Activated CD4-positive, CD25-positive, alpha-beta regulatory T cell treated with anti-CD3 and anti-CD28 coated beads, Interleukin-2, amount 50 U/mL, for 24 hours (primary cell): Measurements from ENCODE around the gene APOM.

ENCODE experiments used
- ATAC-seq, 2 donors: fragments of 150-1000 bp; cut with Tn5 transposase; one replicate each; pipeline ENCODE4 v1.10.0; 2021; ENCODE audit warnings: mild to moderate bottlenecking in 1 of 2, moderate library complexity in 1 of 2

The APOM gene

DNA sequence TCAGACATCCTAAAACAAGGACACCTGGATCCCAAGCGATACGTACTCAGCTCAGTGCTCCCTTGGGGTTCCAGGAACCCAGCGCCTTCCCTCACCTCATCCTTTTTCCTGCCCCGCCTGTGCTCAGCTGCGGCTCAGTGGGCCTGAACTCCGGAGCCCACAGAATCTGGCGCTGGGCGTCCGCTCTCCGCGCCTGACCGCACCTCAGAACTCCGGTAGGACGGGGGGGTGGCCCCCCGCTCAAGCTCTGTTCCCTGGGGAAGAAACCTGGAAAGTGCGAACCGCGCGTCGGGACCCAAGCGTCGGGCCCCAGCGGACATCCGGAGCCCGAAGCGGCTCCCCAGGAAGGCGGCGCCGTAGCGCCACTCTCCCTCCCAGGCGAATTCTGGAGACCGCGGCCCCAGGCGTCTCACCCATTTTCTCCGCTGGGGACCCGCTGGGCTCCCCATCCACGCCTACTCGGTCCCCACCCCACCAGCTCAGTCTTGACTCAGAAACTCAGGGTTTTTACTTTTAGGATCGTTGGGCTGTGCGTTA is 25.5 kb downstream of the APOM start:
- ATAC-seq = peak; percentile 53 to 60

GRCh38 chr6:31683591-31683990 is 27.9 kb downstream of the APOM start:
- ATAC-seq = no peak

DNA sequence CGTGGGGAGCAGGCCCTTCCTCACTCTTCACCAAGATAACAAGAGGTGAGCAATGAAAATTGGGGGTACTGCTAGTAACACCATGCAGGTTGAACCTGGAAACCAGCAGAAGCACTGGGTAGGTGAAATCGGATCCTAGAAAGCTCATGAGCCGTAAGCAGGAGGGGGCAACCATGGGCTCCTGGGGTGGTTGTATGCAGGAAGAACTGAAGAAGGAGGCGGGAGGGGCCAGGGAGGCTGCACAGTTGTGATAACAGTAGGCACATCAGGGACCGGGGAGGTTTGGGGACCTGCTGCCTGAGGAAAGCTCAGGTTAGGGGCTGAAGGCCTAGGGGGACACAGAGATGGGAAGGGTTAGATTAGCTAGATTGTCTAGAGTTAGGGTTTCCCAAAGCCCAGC is 30.8 kb downstream of the APOM start:
- ATAC-seq = no peak

DNA sequence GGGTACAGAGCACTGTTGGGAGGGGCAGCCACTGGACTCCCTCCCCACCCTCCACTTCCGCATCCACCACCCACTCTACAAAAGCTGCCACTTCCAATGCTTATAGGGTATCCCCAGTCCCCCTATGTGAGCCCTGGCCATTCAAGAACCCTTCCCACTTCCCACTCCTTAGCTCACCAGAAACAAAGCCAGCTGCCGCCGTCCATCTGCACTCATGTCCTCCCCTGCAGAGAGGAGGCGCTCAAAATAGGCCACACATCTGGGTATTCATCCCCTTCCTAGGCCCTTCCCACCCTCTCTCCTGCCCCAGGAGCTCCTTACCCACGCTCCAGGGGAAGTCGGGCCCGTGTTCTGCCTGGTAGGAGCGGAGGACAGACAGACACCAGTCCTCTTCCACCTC is 31.6 kb downstream of the APOM start:
- no peak for ATAC-seq

- ATAC-seq = no peak
Measured at GRCh38 chr6:31687860-31688693, 32.4 kb downstream of the APOM start.

DNA sequence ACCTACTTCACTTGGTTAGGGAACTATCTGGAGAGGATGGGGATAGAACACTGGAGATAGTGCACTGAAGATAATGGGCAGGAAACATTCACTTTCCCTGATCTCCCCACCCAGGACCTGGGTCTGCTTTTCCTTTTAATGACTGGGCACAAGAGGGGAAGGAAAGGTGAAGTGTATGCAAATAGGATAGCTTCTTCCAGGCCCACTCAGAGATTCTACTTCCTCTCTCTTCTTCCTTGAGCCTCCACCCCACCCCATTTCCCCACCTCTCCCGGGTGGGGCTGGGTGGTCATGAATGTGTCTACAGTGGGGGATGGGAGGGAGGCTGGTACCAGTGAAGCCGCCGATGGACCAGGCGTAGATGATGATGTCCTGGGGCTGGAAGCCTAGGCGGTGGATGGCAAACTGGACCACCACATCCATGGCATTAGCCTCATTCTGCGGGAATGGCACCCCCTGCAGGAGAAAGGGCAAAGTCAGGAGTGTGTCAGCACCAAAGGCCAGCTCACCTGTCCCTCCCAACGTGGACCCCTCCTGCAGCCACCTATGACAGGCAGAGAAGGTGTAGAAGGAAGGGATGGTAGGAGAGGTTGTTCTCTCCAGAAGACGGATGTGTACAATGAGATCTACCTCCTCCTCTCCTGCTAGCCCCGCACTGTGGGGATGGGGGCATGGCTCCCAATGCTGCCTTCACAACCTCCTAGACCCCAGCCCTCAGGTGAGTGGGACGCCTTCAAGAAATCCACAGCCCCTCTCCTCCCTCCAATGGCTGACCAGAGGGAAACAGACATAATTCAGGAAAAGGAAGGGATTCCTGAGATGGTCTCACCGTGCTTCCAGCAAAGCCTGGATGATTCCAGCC is 33.8 kb downstream of the APOM start:
- no peak for ATAC-seq

DNA sequence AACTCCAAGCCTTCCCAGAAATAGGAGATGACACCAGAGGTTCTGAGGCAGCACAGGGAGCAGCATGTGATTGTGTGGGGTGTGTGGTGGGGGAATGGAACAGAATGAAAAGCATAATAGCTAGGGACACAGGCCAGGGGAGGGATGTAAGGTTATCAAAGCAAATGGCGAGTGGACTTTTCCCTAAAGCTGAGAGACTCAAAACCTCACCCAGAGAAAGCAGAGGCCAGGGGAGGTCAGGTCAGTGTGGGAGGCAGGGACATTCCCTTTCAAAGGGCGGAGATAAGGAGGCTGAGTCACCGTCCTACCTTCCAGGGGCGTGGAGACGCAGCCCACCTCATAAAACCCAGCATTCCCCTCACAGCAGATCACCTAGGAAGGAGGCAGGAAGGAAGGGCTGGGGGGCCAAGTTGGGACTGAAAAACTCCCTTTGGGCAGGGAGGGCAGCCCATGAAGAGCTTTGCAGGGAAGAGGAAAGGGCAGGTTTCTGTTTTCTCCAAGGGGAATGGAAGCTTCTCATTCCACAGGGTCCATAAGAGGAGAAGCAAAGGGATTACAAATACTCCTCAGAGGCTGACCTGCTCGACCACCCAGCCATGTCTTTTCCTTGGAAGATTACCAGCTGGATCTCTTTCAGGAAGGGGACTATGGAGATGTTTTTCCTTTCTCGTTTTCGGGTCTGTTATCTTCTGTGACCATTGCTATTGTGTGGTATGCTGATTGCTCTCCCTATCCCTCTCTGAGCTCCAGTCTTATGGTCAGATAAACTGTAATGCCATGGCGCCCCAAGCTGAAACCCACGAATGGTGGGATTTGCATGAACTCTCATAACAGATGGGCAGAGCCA is 34.8 kb downstream of the APOM start:
- no peak for ATAC-seq

- ATAC-seq = no peak
Measured at GRCh38 chr6:31691078-31691463, 35.4 kb downstream of the APOM start.

DNA sequence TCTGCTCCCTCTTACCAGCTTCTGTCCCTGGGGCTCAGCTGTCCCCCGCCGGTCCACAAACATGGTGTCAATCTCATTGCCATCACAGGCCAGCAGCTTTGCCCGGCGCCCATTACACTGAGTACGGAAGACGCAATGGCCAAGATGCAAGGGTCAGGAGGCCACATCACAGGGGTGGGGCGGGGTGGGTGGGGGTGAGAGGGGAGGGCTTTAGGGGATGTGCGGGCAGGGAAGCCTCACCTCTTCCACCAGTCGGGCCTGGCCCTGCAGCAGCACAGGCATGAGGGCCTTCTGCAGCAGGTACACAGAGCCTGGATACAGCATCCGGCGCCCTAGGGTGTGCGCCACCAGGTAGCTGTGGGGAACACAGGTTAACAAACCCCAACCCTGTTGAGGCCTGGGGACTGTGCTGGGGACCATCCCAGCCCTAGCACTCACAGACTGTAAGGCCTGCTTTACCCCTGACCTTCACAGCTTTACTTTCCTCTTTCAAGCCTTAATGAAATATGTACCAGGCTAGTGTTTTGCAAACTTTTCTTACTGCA is 35.9 kb downstream of the APOM start:
- ATAC-seq = no peak

DNA sequence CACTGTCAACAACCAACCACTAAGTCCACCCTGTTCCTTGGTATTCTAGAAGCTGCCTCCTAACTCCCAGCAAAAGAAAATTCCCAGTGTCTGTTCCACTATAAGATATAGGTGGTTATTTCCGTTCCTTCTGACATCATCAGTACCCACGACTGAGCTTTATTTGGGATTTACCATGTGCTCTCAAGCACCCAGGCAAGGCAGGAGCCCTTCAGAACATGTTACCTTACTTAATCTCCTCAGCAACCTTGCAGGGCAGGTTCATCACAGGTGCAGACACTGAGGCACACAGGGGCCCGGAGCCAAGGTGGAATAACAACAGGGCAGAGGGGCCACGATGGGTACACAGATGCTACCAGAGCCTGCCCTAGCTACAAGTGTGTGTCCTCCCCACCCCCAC is 36.7 kb downstream of the APOM start:
- no peak for ATAC-seq

DNA sequence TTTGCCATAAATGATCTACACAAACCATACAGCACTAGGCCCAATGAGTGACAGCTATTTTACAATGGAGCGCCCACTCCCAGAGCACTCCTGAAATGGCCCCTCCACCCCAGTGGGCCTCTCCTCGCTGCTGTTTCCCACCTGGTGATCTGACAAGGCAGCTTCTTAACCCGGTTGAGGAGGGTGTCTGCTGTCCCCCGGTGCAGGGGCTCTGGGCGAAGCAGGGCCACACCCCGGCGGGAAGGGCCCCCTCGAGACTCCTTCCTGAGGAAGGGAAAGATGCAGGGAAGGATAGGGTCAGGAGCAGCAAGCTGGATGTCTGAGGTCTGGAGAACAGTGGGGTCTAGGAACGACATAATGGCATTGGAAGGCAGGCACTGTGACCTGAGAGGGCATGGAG is 37.2 kb downstream of the APOM start:
- no peak for ATAC-seq

DNA sequence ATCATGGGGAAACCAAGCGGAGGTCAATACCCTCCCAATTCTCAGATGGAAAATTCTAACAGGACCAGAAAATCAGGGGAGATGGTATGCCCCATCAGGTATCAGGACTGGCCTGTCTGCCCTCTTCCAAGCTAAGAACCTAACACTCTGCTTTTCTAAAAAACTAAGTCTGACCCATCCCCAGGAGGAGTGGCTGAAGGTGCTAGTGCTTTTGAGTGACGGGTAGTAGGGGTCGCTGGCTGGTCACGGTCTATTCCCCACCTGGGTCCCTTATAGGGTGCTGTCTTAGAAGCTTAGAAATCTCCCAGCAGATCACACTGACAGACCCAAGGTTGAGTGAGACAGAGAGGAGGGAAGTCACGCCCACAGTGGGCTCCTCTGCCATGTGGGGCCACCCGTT is 37.8 kb downstream of the APOM start:
- no peak for ATAC-seq

- peak in 1 of 2 donors; percentile 60 for ATAC-seq
Measured at GRCh38 chr6:31697555-31697954, 41.9 kb downstream of the APOM start.

DNA sequence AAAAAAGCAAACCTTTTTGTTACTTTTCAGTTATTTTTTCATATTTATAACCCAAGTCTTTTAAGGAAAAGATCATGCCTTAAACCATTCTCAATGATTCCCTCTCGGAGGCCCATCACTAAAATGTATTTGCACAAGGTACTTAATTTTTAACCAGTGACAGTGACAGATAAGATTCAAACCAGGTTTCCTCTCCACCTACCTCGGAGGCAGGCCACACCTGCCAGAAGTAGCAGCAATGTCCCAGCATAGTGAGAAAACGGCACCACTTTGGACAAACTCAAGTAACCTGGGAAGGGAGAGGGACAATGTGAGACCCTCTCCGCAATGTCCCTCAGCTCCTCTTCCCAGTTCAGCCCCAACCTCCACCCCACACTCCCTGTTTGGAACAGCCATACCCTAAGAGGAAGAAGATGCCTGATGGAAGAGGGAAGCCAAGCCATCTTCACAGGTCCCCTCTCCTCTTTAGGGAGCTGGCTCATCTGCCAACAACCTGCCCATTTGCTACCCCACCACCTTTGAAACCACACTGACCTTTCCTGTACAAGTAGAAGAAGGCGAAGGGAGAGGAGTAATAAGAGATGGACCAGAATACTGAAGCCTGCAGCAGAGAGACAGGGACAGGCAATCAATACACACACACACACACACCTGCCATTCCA is 45.2 kb downstream of the APOM start:
- ATAC-seq = no peak

- ATAC-seq = no peak
Measured at GRCh38 chr6:31701666-31702404, 46.1 kb downstream of the APOM start.

- ATAC-seq = peak; percentile 5 to 11
Measured at GRCh38 chr6:31702405-31702818, 46.7 kb downstream of the APOM start.

DNA sequence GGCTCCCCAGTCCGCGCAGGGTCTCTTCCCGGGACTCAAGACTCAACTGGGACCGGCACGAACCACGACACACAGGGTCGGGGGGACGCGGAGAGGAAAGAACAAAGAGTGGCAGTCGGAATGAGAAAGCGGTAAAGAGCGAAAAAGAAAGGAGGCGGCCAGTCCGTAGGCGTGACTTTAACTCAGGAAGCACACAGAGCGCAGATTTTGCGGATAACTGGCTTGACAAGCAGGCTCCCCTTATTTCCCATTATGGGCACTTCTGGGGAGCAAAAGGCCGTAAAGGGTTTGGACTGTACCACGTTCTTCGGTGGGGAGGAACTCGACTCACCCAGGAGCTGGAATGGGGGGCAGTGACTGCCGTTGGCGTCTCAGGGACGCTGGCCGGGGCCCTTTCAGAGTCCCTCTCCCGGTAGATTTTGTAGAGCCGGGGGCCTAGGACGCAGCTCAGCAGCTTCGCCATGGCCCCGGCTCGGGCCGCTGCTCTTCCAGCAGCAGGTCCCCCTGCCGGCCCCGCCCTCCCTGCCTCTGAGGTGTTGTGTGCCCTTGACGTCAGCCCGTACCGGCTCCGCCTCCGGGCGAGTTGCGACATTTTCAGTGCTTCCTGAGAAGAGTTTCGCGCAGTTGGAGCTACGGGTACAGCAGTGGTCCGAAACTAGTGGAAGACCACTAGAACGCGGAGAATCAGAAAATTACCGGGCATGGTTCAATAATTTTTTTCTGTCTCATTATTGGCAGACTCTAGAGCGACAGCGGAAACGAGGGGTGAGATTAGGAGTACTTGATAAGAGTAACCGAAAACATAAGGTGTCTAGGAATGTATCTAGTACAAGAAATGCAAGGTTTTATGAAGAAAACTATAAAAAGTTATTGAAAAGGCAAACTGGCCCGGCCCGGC is 47.4 kb downstream of the APOM start, which contains the start of gene ABHD16A:
Gene ABHD16A, minus strand, starts transcription at position 506 of the 898 bp plus-strand sequence. Its CDS starts 43 bp downstream, at position 463.
- ATAC-seq = peak; percentile 96 to 97

DNA sequence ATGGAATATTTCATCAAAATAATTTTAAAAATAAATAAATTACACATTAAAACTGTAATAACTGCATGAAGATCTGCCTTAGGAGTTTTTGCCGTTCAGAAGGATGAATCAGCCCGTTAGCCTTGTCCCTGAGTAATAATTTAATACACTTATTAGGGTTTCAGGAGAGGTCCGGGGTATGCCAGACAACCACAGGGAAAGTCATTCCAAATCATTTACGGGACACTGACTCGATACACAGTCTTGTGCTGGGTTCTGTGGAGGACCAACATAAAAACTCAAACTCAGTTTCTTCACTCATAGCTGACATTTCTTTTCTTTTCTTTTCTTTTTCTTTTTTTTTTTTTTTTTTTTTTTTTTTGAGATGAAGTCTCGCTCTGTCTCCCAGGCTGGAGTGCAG is 50.2 kb downstream of the APOM start:
- no peak for ATAC-seq

GRCh38 chr6:31706599-31706998 is 50.9 kb downstream of the APOM start, which contains the start of gene LY6G6F:
Gene LY6G6F, plus strand, starts transcription at chr6:31706866. Its CDS starts 41 bp downstream, at chr6:31706907.
- no peak for ATAC-seq

GRCh38 chr6:31707701-31708100 is 52.0 kb downstream of the APOM start:
- no peak for ATAC-seq
